Stomach (tissue), 4 donors: ENCODE data around the gene DMTF1.

Experiments used
- CTCF ChIP-seq, 7 experiments: fragments of 450-650 bp in 4 of 7; fragments of 200-600 bp in 3 of 7; sonication (generic) in 3 of 7; IDR thresholded peaks; one replicate each; pipeline ENCODE4 v1.5.1; 2016 to 2019; ENCODE audit warnings: antibody characterized with exemption in 7 of 7, control low read depth in 2 of 7, mild to moderate bottlenecking in 1 of 7
- POLR2AphosphoS5 ChIP-seq, 3 donors: sonication (generic); formaldehyde crosslinking; IDR thresholded peaks; one replicate each; pipeline ENCODE4 v1.6.1; 2016; ENCODE audit warnings: antibody characterized with exemption in 3 of 3

- TF ChIP-seq POLR2AphosphoS5 (IDR thresholded peaks at IDR 0.05), result no peak
- TF ChIP-seq CTCF (IDR thresholded peaks at IDR 0.05), result no peak
These were observed 1.9 kb downstream of the DMTF1 start for GRCh38 chr7:87154166-87154565.
